GM23338 (cell line): Measurements from ENCODE around the gene MFN1. TPM values are rescaled to one million over a fixed set of nuclear protein-coding genes. Genes with fewer than 3 reads are reported as not detected.

Experiments
- EZH2phosphoT487 ChIP-seq: fragments of 200-600 bp; sonication (generic); IDR thresholded peaks from one replicate; pipeline ENCODE4 v1.8.1; 2018; ENCODE audit warnings: antibody characterized with exemption; ENCODE audit not compliant: unreplicated experiment
- STAT1 ChIP-seq: IDR thresholded peaks from one replicate; pipeline ENCODE4 v1.6.1; 2016; ENCODE audit warnings: antibody characterized with exemption; ENCODE audit not compliant: unreplicated experiment
- ZNF114 ChIP-seq: fragments of 250-450 bp; sonication (Bioruptor Pico); IDR thresholded peaks from 2 replicates; pipeline ENCODE4 v1.5.0; 2020; ENCODE audit warnings: mild to moderate bottlenecking, moderate library complexity
- ZNF331 ChIP-seq: fragments of 250-450 bp; sonication (Bioruptor Pico); IDR thresholded peaks from 2 replicates; pipeline ENCODE4 v1.5.0; 2020; ENCODE audit warnings: low read depth, mild to moderate bottlenecking, moderate library complexity
- ZNF462 ChIP-seq: fragments of 250-450 bp; sonication (Bioruptor Pico); IDR thresholded peaks from 2 replicates; pipeline ENCODE4 v1.5.0; 2020; ENCODE audit warnings: mild to moderate bottlenecking, moderate library complexity
- polyA plus RNA-seq: library from polyadenylated mRNA; unstranded; fragments of >200 nt; fragmentation: Nextera tagmentation; extraction: Ambion mirVana; gene quantifications from 2 replicates; pipeline ENCODE4 v1.2.1, GENCODE V29; 2016
- total RNA-seq: library from RNA; depleted of rRNA; stranded (reverse); fragments of >200 nt; shearing (Covaris generic); gene quantifications from 2 replicates; pipeline ENCODE4 v1.2.3, GENCODE V29; 2014
- TF ChIP-seq, protein P1 (sequence below): IDR thresholded peaks from 2 replicates; pipeline ENCODE4 v1.6.1; 2016; ENCODE audit warnings: antibody characterized with exemption
- TF ChIP-seq, protein P2 (sequence below), 2 experiments: fragments of 200-600 bp in 1 of 2; sonication (generic) in 1 of 2; conservative IDR thresholded peaks; 2 replicates each; pipeline versions ENCODE4 v1.5.1 to v1.6.1; 2016 to 2017; ENCODE audit warnings: antibody characterized with exemption in 2 of 2, low read depth in 2 of 2, mild to moderate bottlenecking in 2 of 2, moderate library complexity in 1 of 2

The MFN1 gene
- total and polyA plus RNA-seq, 2 experiments from 2014 or later: 16.1 to 36.2 TPM

GRCh38 chr3:179336345-179336929, 11.1 kb upstream of the MFN1 start (continued):
- TF ChIP-seq ZNF462 (no peak), ZNF331 (no peak), STAT1 (no peak), ZNF114 (CRISPR knock-in tag) (no peak), EZH2phosphoT487 (no peak)
- TF ChIP-seq, protein P1, sequence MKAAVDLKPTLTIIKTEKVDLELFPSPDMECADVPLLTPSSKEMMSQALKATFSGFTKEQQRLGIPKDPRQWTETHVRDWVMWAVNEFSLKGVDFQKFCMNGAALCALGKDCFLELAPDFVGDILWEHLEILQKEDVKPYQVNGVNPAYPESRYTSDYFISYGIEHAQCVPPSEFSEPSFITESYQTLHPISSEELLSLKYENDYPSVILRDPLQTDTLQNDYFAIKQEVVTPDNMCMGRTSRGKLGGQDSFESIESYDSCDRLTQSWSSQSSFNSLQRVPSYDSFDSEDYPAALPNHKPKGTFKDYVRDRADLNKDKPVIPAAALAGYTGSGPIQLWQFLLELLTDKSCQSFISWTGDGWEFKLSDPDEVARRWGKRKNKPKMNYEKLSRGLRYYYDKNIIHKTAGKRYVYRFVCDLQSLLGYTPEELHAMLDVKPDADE: no peak
- TF ChIP-seq, protein P2, sequence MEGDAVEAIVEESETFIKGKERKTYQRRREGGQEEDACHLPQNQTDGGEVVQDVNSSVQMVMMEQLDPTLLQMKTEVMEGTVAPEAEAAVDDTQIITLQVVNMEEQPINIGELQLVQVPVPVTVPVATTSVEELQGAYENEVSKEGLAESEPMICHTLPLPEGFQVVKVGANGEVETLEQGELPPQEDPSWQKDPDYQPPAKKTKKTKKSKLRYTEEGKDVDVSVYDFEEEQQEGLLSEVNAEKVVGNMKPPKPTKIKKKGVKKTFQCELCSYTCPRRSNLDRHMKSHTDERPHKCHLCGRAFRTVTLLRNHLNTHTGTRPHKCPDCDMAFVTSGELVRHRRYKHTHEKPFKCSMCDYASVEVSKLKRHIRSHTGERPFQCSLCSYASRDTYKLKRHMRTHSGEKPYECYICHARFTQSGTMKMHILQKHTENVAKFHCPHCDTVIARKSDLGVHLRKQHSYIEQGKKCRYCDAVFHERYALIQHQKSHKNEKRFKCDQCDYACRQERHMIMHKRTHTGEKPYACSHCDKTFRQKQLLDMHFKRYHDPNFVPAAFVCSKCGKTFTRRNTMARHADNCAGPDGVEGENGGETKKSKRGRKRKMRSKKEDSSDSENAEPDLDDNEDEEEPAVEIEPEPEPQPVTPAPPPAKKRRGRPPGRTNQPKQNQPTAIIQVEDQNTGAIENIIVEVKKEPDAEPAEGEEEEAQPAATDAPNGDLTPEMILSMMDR (conservative IDR thresholded peaks at IDR 0.05; ENCODE audit: low read depth in 2 of 2): no peak
